ENCODE measurements around the gene TMEM209. TPM values are rescaled to one million over a fixed set of nuclear protein-coding genes. Genes with fewer than 3 reads are reported as not detected.

Gene TMEM209
- total RNA-seq, 4 donors from 2014 or later: 9.6 to 17.3 (median 12.5) TPM

DNA sequence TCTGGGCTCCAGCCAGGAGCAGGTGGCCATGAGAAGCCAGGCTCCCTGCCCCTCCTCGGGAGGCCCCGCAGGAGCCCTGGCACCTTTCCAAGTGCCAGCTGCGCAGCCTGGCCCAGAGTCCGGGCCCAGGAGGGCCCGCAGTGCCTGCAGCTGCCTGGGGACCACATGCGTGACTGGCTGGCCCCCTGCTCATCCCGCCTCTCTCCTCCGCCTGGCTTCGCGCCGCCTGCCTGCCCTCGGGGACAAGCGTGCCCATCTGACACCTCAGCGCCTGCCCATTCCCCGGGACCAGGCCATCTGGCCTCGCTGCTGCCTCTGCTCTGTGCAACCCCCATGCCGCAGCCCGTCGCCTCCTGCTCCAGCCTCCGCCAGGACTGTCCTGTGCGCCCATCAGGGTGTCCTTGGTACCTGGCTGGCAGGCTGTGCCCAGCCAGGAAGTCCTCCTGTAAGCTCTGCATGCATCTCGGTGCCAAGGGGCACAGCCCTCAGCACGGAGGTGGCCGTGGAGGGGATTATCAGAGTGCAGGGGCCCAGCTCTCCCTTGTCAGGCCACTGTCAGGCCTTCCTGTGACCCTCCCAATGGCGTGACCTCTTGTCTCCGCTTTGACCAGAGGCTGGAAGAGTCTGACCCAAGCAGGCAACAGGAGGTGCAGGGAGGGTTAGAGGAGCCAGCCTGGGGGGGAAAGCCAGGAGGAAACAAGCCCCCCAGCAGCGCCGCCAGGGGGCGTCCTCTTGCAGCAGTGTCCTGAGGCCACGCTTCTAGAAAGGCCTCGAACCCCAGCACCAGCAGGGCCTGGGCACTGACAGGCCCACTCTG lies 50.5 kb downstream of the TMEM209 start:
- H3K27ac ChIP-seq: no peak overlapping the region
- H3K27me3 ChIP-seq: no peaks in the 10 kb centered on the region
- H3K4me1 ChIP-seq: peaks cover 0 to 20% (median 11%) of the 10 kb centered on the region in 4 donors
- 84 to 87% methylated on average over 28 to 29 of the region's 31 CpGs for WGBS, 2 donors
- DNase-seq (ENCODE audit: low spot score in 2 of 2): no peak
- peaks cover 0 to 18% (median 0%) of the 10 kb centered on the region in 4 donors for H3K9me3 ChIP-seq
- no peak overlapping the region for H3K4me3 ChIP-seq
- TF ChIP-seq POLR2A (IDR thresholded peaks at IDR 0.05): no peak
- TF ChIP-seq, protein P1, sequence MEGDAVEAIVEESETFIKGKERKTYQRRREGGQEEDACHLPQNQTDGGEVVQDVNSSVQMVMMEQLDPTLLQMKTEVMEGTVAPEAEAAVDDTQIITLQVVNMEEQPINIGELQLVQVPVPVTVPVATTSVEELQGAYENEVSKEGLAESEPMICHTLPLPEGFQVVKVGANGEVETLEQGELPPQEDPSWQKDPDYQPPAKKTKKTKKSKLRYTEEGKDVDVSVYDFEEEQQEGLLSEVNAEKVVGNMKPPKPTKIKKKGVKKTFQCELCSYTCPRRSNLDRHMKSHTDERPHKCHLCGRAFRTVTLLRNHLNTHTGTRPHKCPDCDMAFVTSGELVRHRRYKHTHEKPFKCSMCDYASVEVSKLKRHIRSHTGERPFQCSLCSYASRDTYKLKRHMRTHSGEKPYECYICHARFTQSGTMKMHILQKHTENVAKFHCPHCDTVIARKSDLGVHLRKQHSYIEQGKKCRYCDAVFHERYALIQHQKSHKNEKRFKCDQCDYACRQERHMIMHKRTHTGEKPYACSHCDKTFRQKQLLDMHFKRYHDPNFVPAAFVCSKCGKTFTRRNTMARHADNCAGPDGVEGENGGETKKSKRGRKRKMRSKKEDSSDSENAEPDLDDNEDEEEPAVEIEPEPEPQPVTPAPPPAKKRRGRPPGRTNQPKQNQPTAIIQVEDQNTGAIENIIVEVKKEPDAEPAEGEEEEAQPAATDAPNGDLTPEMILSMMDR (IDR thresholded peaks at IDR 0.05): no peak
- TF ChIP-seq EP300 (IDR thresholded peaks at IDR 0.05): no peak
- peaks cover 0 to 25% (median 0%) of the 10 kb centered on the region in 3 donors for H3K36me3 ChIP-seq

DNA sequence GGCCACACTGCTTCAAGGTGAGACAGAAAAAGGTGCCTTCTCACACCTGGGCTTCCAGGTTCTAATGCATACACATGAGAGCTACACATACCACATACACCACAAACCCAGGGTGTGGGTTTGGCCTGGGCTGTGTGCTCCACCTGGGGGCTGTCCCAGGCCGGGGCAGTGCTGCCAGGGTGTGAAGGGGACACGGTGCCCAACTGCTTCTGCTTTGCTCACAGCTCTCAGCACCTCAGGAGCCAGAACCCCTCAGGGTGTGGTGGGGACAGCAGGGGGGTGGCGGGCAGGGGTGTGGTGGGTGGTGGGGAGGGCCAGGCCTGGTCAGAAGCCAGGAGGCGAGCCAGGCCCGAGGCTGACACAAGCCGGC lies 51.1 kb downstream of the TMEM209 start:
- TF ChIP-seq, protein P1 (IDR thresholded peaks at IDR 0.05): no peak
- TF ChIP-seq POLR2A (IDR thresholded peaks at IDR 0.05) (no peak), EP300 (IDR thresholded peaks at IDR 0.05) (no peak)
- H3K27ac ChIP-seq: no peak overlapping the region
- no peaks in the 10 kb centered on the region for H3K27me3 ChIP-seq
- peaks cover 0 to 18% (median 0%) of the 10 kb centered on the region in 4 donors for H3K9me3 ChIP-seq
- no peak overlapping the region for H3K4me3 ChIP-seq
- peaks cover 0 to 19% (median 0%) of the 10 kb centered on the region in 3 donors for H3K36me3 ChIP-seq
- 55 to 80% methylated on average over 2 to 4 of the region's 6 CpGs for WGBS, 2 donors
- H3K4me1 ChIP-seq: peaks cover 0 to 20% (median 11%) of the 10 kb centered on the region in 4 donors
- DNase-seq (ENCODE audit: low spot score in 2 of 2): no peak

DNA sequence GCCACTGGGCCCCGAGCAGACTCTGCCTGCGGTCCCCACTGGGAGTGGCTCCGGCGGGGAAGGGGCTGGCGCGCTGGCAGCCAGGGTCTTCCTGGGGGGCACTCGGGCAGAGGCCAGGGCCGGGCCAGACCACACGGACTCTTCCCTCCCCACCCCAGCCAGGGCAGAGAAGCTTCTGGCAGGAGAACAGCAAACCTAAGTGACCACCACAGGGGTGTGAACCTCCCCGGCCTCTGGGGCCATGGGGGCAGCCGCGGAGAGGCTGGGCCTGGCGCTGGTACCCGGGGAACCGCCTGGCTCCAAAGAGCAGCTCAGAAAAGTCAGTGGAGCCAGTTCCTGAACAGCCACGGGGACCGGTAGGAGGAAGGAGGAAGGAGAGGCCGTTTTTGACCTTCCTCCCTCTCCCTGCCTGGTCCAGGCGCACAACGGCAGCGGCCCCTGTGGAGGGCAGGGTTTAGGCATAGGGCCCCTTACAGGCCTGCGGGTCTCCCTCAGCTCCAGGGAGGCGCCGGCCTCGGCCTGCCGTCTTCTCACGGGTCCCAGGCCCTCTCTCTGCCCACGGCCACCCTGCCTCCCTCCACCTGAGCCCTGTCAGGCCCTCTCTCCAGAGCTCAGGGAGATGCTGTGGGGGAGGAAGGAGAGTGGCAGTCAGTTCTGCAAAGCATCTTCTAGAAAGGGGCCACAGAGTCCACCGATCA lies 51.8 kb downstream of the TMEM209 start:
- peaks cover 0 to 13% (median 0%) of the 10 kb centered on the region in 3 donors for H3K36me3 ChIP-seq
- peak overlapping the region in 1 of 4 donors; percentile 45 for H3K27ac ChIP-seq
- peak overlapping the region in 1 of 4 donors; percentile 30 for H3K4me3 ChIP-seq
- H3K27me3 ChIP-seq: no peaks in the 10 kb centered on the region
- peaks cover 0 to 23% (median 11%) of the 10 kb centered on the region in 4 donors for H3K4me1 ChIP-seq
- TF ChIP-seq EP300 (IDR thresholded peaks at IDR 0.05) (no peak), POLR2A (IDR thresholded peaks at IDR 0.05) (no peak)
- TF ChIP-seq, protein P1 (IDR thresholded peaks at IDR 0.05): no peak
- WGBS, 2 donors: 29 to 43% methylated on average over 15 to 27 of the region's 29 CpGs
- DNase-seq (ENCODE audit: low spot score in 2 of 2): no peak
- H3K9me3 ChIP-seq: peaks cover 0 to 18% (median 0%) of the 10 kb centered on the region in 4 donors

DNA sequence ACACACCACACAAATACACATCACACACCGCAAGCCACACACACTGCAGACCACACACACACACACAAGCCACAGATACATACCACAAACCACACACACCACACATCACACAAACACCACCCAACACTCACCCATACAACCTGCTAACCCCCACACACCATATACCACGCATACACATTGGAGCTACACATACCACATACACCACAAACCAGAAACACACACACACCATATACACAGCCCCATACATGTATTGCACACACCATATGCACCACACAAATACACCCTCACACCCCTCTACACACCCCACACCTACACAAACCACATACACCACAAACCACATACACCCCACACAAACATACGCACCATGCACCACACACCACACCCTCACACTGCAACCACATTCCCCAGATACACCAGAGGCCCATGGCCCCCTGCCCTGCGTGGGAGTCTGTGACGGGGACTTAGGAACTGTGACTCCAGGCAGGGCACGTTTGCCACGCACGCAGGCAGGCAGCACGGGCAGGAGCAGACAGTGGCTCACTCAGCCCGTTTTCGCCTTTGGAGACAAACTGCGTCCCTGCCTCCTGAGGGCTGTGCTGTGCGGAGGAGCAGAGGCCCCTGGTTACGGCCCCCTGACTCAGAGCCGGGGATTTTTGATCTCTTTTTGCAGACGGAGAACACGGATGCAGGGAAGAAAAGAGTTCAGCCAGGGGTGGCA lies 52.6 kb downstream of the TMEM209 start:
- Histone ChIP-seq H3K4me1 (peaks cover 0 to 23% (median 11%) of the 10 kb centered on the region in 4 donors), H3K36me3 (peaks cover 0 to 6% (median 0%) of the 10 kb centered on the region in 3 donors), H3K27me3 (no peaks in the 10 kb centered on the region), H3K9me3 (peaks cover 0 to 18% (median 0%) of the 10 kb centered on the region in 4 donors), H3K4me3 (peak overlapping the region in 1 of 4 donors; percentile 30), H3K27ac (peak overlapping the region in 1 of 4 donors; percentile 45)
- WGBS, 2 donors: 39 to 48% methylated on average over 17 of the region's 17 CpGs
- no peak for DNase-seq (ENCODE audit: low spot score in 2 of 2)
- TF ChIP-seq, protein P1 (IDR thresholded peaks at IDR 0.05): no peak
